Measurements from ENCODE around the gene BECN2.

GRCh38 chr1:242000434-242000833, 42.9 kb downstream of the BECN2 start:
- TF ChIP-seq POLR2A (IDR thresholded peaks at IDR 0.05), result no peak
- TF ChIP-seq POLR2AphosphoS5 (IDR thresholded peaks at IDR 0.05), result no peak
- no peak for TF ChIP-seq CTCF (IDR thresholded peaks at IDR 0.05)

Measured in gastroesophageal sphincter (tissue), 3 donors.